NCI-H526 (cell line): Measurements from ENCODE around the gene RAB7B.
"Not testable (repeated sequence)": the region's sequence is repeated elsewhere in the genome, so short reads cannot be mapped to it uniquely, and the experiment has no call there.

Experiments
- DNase-seq, 2 experiments: peaks; one replicate each; lab custom pipeline; 2025; lab: John Stamatoyannopoulos, UW

RAB7B gene

GRCh38 chr1:205996641-205997040 is 6.6 kb downstream of the RAB7B start:
- DNase-seq: not testable (repeated sequence)

- DNase-seq: peak in 1 of 2 experiments; percentile 6
Measured at GRCh38 chr1:205994346-205994745, 8.8 kb downstream of the RAB7B start.

GRCh38 chr1:205993068-205993467 is 10.1 kb downstream of the RAB7B start:
- no peak for DNase-seq

- DNase-seq: no peak
Measured at GRCh38 chr1:205992218-205992882, 10.8 kb downstream of the RAB7B start.

GRCh38 chr1:205991237-205991636 is 12.0 kb downstream of the RAB7B start:
- DNase-seq: no peak

- no peak for DNase-seq
Measured at GRCh38 chr1:205990226-205990625, 13.0 kb downstream of the RAB7B start.

GRCh38 chr1:205989786-205990185 is 13.4 kb downstream of the RAB7B start:
- DNase-seq: no peak

GRCh38 chr1:205988585-205988995 is 14.6 kb downstream of the RAB7B start:
- no peak for DNase-seq

- no peak for DNase-seq
Measured at GRCh38 chr1:205986861-205987260, 16.3 kb downstream of the RAB7B start.

GRCh38 chr1:205986292-205986691 is 16.9 kb downstream of the RAB7B start:
- no peak for DNase-seq

GRCh38 chr1:205985330-205986005 is 17.7 kb downstream of the RAB7B start:
- DNase-seq: no peak

- peak; percentile 12 to 74 for DNase-seq
Measured at GRCh38 chr1:205983925-205984725, 19.1 kb downstream of the RAB7B start.

- no peak for DNase-seq
Measured at GRCh38 chr1:205981257-205981656, 21.9 kb downstream of the RAB7B start.

GRCh38 chr1:205980237-205980870 is 22.8 kb downstream of the RAB7B start:
- DNase-seq: no peak

- no peak for DNase-seq
Measured at GRCh38 chr1:205979301-205979700, 23.9 kb downstream of the RAB7B start.

- no peak for DNase-seq
Measured at GRCh38 chr1:205978676-205979075, 24.5 kb downstream of the RAB7B start.

- DNase-seq: peak; percentile 82 to 88
Measured at GRCh38 chr1:205977402-205978014, 25.7 kb downstream of the RAB7B start.

- peak; percentile 94 for DNase-seq
Measured at GRCh38 chr1:205976708-205977401, 26.3 kb downstream of the RAB7B start.

- no peak for DNase-seq
Measured at GRCh38 chr1:205976036-205976435, 27.2 kb downstream of the RAB7B start.

GRCh38 chr1:205975387-205975998 is 27.7 kb downstream of the RAB7B start:
- DNase-seq: no peak

GRCh38 chr1:205974712-205975111 is 28.5 kb downstream of the RAB7B start:
- DNase-seq: no peak
